Kidney (tissue), 14 donors: ENCODE results near the gene KDELR3. TPM values are rescaled to one million over a fixed set of nuclear protein-coding genes. Genes with fewer than 3 reads are reported as not detected.

ENCODE experiments used
- DNase-seq, 5 donors: peaks; one replicate each; pipeline ENCODE4 v3.0.0-alpha.2; 2013 to 2020
- FAIRE-seq: peaks from 2 replicates; lab custom pipeline; 2012; peaks lifted over from hg19 to GRCh38; lab: Jason Lieb, UNC
- H3K27ac ChIP-seq, 2 donors: one replicate each; pipeline ENCODE4 v1.7.0; 2013; ENCODE audit warnings: low read depth in 2 of 2, low read length in 2 of 2, inconsistent platforms in 1 of 2
- H3K27me3 ChIP-seq: one replicate; pipeline ENCODE4 v1.7.1; 2013; ENCODE audit warnings: low read length, inconsistent platforms; ENCODE audit not compliant: control insufficient read depth, insufficient read depth
- H3K36me3 ChIP-seq, 3 donors: one replicate each; pipeline versions ENCODE4 v1.7.0 to v1.7.1; 2013; ENCODE audit warnings: low read length in 3 of 3, control low read depth in 1 of 3, inconsistent platforms in 1 of 3; ENCODE audit not compliant: insufficient read depth in 3 of 3, control insufficient read depth in 2 of 3
- H3K4me1 ChIP-seq, 3 donors: one replicate each; pipeline versions ENCODE4 v1.7.0 to v1.7.1; 2013; ENCODE audit warnings: low read length in 3 of 3, inconsistent platforms in 1 of 3, low read depth in 1 of 3; ENCODE audit not compliant: control insufficient read depth in 2 of 3, insufficient read depth in 2 of 3
- H3K4me3 ChIP-seq, 3 donors: one replicate each; pipeline versions ENCODE4 v1.7.0 to v1.8.1; 2013; ENCODE audit warnings: low read length in 3 of 3, control low read depth in 1 of 3, inconsistent platforms in 1 of 3
- H3K9ac ChIP-seq, 3 donors: one replicate each; pipeline versions ENCODE4 v1.7.0 to v1.7.1; 2013; ENCODE audit warnings: low read length in 3 of 3, control low read depth in 1 of 3, inconsistent platforms in 1 of 3
- H3K9me3 ChIP-seq, 3 donors: one replicate each; pipeline versions ENCODE4 v1.7.0 to v1.7.1; 2013; ENCODE audit warnings: low read length in 3 of 3, control low read depth in 1 of 3, inconsistent platforms in 1 of 3; ENCODE audit not compliant: control insufficient read depth in 2 of 3, insufficient read depth in 1 of 3
- CTCF ChIP-seq: IDR thresholded peaks from 3 replicates; pipeline ENCODE4 v1.5.1; 2012; ENCODE audit warnings: mild to moderate bottlenecking, moderate library complexity, borderline replicate concordance; ENCODE audit not compliant: insufficient read depth; ENCODE audit errors: extremely low read depth
- intact Hi-C: fragments of 100-400 bp; cut with DNase I; formaldehyde crosslinking; loops from one replicate; pipeline ENCODE4 v1.11.1; 2022
- polyA plus RNA-seq: library from polyadenylated mRNA; stranded (reverse); fragments of 350-450 nt; fragmentation: Illumina TruSeq; extraction: RNeasy Lipid Tissue Mini Kit (QIAGEN cat#74804); gene quantifications from one replicate; pipeline ENCODE4 v1.2.3, GENCODE V29; 2014; ENCODE audit warnings: low read depth, low replicate concordance; ENCODE audit not compliant: insufficient read depth
- total RNA-seq: library from RNA; stranded (reverse); fragmentation: NEBNext Ultra II Directional; extraction: Animal tissue kit (Norgen Biotek cat#: 25700); gene quantifications from one replicate; pipeline ENCODE4 v1.2.1, GENCODE V29; 2021
- donor health status: control.
- donor health status: control.
- donor health status: control.
- donor health status: control.
- donor health status: control.
- donor health status: DM: yes; HTN: yes; CAD: no.
- donor health status: Normal renal cell carcinoma (clear cell type).

Gene KDELR3
- total and polyA plus RNA-seq, 2 donors from 2014 or later = 11.4 to 16.7 TPM

GRCh38 chr22:38519453-38520250 lies 51.8 kb downstream of the KDELR3 start:
- H3K4me1 ChIP-seq = no peaks in the 10 kb centered on the region
- no peaks in the 10 kb centered on the region for H3K36me3 ChIP-seq
- no peak overlapping the region for H3K27ac ChIP-seq
- intact Hi-C loops = no loop called here
- no peak for FAIRE-seq
- H3K4me3 ChIP-seq = no peak overlapping the region
- no peak for DNase-seq
- no peaks in the 10 kb centered on the region for H3K9me3 ChIP-seq
- no peak for TF ChIP-seq CTCF
- no peak overlapping the region for H3K9ac ChIP-seq
- no peaks in the 10 kb centered on the region for H3K27me3 ChIP-seq

DNA sequence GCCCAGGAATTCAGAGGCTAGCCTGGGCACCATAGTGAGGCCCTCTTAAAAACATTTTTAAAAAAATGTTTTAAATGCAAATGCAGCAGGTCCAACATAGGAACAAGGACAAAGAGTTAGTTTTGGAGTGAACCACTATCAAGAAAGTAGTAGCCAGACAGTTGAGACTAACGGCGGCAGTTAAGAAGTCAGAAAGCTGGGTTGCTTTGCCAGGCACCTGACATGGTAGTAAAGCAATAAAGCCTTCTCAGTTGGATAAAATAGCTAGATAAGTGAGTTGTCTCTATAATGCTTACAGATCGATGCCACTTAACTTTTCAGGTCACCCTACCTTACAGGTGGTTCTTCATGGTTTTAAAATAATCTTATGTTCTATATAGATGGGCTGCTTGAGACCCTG lies 55.1 kb downstream of the KDELR3 start:
- Histone ChIP-seq H3K27me3 (no peaks in the 10 kb centered on the region), H3K36me3 (no peaks in the 10 kb centered on the region), H3K9me3 (no peaks in the 10 kb centered on the region), H3K9ac (no peak overlapping the region), H3K4me1 (no peaks in the 10 kb centered on the region), H3K27ac (no peak overlapping the region), H3K4me3 (no peak overlapping the region)
- intact Hi-C loops = no loop called here
- DNase-seq (no peak), FAIRE-seq (no peak)
- no peak for TF ChIP-seq CTCF

- H3K9me3 ChIP-seq = no peaks in the 10 kb centered on the region
- H3K4me1 ChIP-seq = no peaks in the 10 kb centered on the region
- no peaks in the 10 kb centered on the region for H3K36me3 ChIP-seq
- FAIRE-seq (no peak), DNase-seq (no peak)
- intact Hi-C loops = no loop called here
- H3K4me3 ChIP-seq = no peak overlapping the region
- no peak overlapping the region for H3K9ac ChIP-seq
- H3K27ac ChIP-seq = no peak overlapping the region
- no peaks in the 10 kb centered on the region for H3K27me3 ChIP-seq
- TF ChIP-seq CTCF = no peak
Measured at GRCh38 chr22:38523479-38523878, 55.6 kb downstream of the KDELR3 start.
